ENCODE measurements around the gene GLIS1. TPM values are rescaled to one million over a fixed set of nuclear protein-coding genes. Genes with fewer than 3 reads are reported as not detected.

GLIS1 gene
- total and polyA plus RNA-seq, 2 experiments from 2014 or later, result 0.26 to 0.31 TPM

GRCh38 chr1:53500204-53501064 lies 238.5 kb downstream of the GLIS1 start:
- H3K9me2 ChIP-seq (ENCODE audit: insufficient read depth), result no peaks in the 10 kb centered on the region
- H3F3A ChIP-seq (replicated peaks; ENCODE audit: low read depth), result no peaks in the 10 kb centered on the region
- Mint-ChIP-seq H3K36me3 (ENCODE audit: low read depth) (no peaks in the 10 kb centered on the region), H3K27ac (no peak overlapping the region), H3K4me3 (no peak overlapping the region), H3K4me1 (peaks cover 22% of the 10 kb centered on the region), H3K9me3 (no peaks in the 10 kb centered on the region), H3K27me3 (ENCODE audit: insufficient read depth, low read depth, poor library complexity) (peaks cover 28% of the 10 kb centered on the region)
- no peaks in the 10 kb centered on the region for H3K36me3 ChIP-seq (ENCODE audit: insufficient read depth)
- H2AFZ ChIP-seq, result peak overlapping the region; percentile 85
- no peak overlapping the region for H3K27ac ChIP-seq (ENCODE audit: low read depth)
- no peaks in the 10 kb centered on the region for H3K27me3 ChIP-seq (ENCODE audit: insufficient read depth)
- H3K4me1 ChIP-seq (ENCODE audit: insufficient read depth), result peaks cover 5% of the 10 kb centered on the region; the same call in 1 of the 2 replicates
- ATAC-seq (no peak), DNase-seq (ENCODE audit: low spot score) (no peak)
- no peaks in the 10 kb centered on the region for H4K20me1 ChIP-seq (replicated peaks; ENCODE audit: insufficient read depth)
- no peaks in the 10 kb centered on the region for H3K79me2 ChIP-seq (replicated peaks; ENCODE audit: insufficient read depth)
- H3K4me2 ChIP-seq, result no peak overlapping the region
- TF ChIP-seq EZH2phosphoT487 (IDR thresholded peaks at IDR 0.05; ENCODE audit: unreplicated experiment) (no peak), CREB1 (CRISPR knock-in tag; IDR thresholded peaks at IDR 0.05; ENCODE audit: low read depth) (no peak)
- H3K4me3 ChIP-seq, result no peak overlapping the region

GRCh38 chr1:53499257-53500203 lies 239.4 kb downstream of the GLIS1 start:
- ATAC-seq, result no peak
- DNase-seq (ENCODE audit: low spot score), result no peak
- Mint-ChIP-seq H3K4me1 (peaks cover 20% of the 10 kb centered on the region), H3K27me3 (ENCODE audit: insufficient read depth, low read depth, poor library complexity) (peaks cover 28% of the 10 kb centered on the region), H3K27ac (no peak overlapping the region), H3K36me3 (ENCODE audit: low read depth) (no peaks in the 10 kb centered on the region), H3K4me3 (no peak overlapping the region), H3K9me3 (no peaks in the 10 kb centered on the region)
- TF ChIP-seq EZH2 (IDR thresholded peaks at IDR 0.05; ENCODE audit: low read depth, unreplicated experiment) (no peak), CTCF (conservative IDR thresholded peaks at IDR 0.05; ENCODE audit: low read depth in 2 of 2) (0 out of 4 replicates have a peak, but pooled peaks of 1 of the 2 experiments have one; percentile 19)
- TF ChIP-seq, protein P1, sequence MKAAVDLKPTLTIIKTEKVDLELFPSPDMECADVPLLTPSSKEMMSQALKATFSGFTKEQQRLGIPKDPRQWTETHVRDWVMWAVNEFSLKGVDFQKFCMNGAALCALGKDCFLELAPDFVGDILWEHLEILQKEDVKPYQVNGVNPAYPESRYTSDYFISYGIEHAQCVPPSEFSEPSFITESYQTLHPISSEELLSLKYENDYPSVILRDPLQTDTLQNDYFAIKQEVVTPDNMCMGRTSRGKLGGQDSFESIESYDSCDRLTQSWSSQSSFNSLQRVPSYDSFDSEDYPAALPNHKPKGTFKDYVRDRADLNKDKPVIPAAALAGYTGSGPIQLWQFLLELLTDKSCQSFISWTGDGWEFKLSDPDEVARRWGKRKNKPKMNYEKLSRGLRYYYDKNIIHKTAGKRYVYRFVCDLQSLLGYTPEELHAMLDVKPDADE (IDR thresholded peaks at IDR 0.05), result no peak
- Histone ChIP-seq H2AFZ (peak overlapping the region; percentile 59), H3K4me3 (no peak overlapping the region), H3K79me2 (replicated peaks; ENCODE audit: insufficient read depth) (no peaks in the 10 kb centered on the region), H3K27me3 (ENCODE audit: insufficient read depth) (no peaks in the 10 kb centered on the region), H3F3A (replicated peaks; ENCODE audit: low read depth) (no peaks in the 10 kb centered on the region), H3K4me2 (no peak overlapping the region), H3K27ac (ENCODE audit: low read depth) (no peak overlapping the region), H4K20me1 (replicated peaks; ENCODE audit: insufficient read depth) (no peaks in the 10 kb centered on the region), H3K9me2 (ENCODE audit: insufficient read depth) (no peaks in the 10 kb centered on the region), H3K4me1 (ENCODE audit: insufficient read depth) (peaks cover 5% of the 10 kb centered on the region; the same call in 1 of the 2 replicates), H3K36me3 (ENCODE audit: insufficient read depth) (no peaks in the 10 kb centered on the region)

Data from GM23338 (cell line).